HG02798 (cell line): ENCODE measurements around the gene SNCG.
"Not testable (repeated sequence)": the region's sequence is repeated elsewhere in the genome, so short reads cannot be mapped to it uniquely, and the experiment has no call there.

ENCODE experiments used
- ATAC-seq: cut with Tn5 transposase; IDR thresholded peaks from one replicate; pipeline ENCODE4 v1.9.1; 2021; ENCODE audit warnings: mild to moderate bottlenecking; ENCODE audit not compliant: unreplicated experiment, poor library complexity

SNCG gene

DNA sequence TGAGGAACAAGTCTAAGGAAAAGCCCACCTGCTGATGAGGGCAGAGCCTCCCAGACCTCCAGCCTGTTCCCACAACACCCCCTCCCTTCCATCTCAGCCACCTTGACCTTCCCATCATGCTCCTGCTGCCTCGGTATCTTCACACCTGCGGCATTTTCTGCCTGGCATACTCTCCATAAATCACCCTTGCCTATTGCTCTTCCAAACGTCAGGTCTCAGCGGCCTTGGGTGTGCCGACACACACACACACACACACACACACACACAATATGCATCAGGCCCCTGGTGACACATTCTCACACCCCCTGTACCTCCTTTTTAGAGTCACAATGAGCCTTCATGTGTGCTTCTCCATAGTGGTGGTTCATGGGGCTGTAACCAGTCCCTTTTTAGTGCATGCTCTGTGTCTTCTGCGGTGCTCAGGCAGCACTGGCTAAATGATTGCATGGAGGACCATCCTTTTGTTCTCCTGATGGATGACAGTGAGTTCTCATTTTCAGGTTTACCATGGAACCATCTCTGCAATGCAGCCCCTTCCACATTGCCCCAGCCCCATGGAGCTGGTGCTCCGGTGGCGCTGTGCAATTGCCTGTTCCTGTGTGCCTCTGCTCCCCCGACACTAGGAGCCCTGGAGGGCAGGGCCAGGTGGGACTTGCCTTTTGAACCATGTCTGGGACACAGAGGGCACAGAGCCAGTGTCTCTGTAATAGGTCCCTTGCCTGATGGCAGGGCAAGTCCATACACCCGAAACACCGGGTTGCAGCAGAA is 14.4 kb downstream of the SNCG start:
- ATAC-seq: no peak

DNA sequence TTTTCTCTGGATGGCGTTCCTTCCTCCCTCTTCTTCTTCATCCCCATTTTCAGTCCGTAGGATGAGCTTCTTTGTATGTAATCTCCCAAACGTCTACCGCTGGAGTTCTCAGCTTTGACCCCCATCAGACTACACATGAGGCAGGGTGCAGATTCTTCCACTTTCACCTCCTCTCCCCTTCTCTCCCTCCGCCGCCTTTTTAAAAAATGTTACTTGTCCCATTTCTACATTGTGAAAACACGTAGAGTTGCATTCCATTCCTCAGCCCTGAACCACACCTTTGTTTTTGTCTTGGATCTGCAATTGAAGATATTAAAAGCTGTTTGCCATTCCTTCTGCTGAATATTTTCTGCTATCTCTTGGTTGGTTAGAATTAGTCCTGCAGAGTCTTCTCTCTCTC is 16.1 kb downstream of the SNCG start:
- ATAC-seq: no peak

DNA sequence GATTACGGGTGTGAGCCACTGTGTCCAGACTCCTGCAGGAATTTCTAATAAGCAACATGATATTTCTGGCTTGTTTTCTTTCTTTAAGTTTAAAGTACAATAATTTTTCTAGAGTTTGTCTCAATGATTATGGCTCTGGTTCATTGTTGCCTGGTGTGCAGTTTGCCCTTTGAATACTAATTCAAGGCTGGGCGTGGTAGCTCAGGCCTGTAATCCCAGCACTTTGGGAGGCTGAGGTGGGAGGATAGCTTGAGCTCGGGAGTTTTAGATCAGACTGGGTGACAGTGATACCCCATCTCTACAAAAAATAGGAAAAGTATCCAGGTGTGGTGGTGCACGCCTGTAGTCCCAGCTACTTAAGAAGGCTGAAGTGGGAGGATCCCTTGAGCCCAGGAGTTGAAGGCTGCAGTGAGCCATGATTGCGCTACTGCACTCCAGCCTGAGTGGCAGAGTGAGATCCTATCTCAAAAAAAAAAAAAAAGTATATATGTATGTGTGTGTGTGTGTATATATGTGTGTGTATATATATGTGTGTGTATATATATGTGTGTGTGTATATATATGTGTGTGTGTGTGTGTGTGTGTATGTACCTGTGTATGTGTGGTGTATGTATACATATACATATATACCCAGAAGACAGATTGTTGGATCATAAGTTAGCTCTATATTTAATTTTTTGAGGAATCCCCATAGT is 18.1 kb downstream of the SNCG start:
- ATAC-seq: no peak

DNA sequence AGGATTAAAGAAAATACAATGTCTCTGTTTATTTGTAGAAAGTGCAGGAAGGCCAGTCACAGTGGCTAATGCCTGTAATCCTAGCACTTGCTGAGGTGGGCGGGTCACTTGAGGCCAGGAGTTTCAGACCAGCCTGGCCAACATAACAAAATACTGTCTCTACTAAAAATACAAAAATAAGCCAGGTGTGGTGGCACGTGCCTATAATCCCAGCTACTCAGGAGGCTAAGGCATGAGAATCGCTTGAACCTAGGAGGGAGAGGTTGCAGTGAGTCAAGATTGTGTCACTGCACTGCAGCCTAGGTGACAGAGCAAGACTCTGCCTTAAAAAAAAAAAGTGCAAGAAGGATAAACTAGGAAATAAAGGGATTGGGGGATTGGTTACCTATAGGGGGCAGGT is 20.1 kb downstream of the SNCG start:
- ATAC-seq: not testable (repeated sequence)

DNA sequence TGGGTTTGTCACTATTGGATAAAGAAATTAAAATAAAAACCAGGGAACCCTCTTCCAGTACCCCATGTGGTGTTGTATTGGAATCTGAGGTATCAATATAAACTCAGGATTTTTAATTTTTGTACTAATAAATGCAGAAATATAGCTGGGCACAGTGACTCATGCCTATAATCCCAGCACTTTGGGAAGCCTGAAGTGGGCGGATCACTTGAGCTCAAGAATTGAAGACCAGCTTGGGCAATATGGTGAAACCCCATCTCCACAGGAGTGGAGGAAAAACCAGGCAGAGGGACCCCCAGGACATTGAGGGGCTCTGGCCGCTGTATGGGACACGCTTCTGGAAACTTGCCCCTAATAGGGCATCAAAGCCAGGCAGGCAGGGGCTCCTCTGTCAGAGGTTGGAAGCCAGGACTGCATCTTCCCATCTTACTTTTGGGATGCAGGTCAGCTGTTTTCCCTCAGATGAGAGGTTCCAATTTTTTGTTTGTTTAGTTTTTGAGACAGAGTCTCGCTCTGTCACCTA is 21.0 kb downstream of the SNCG start:
- no peak for ATAC-seq

DNA sequence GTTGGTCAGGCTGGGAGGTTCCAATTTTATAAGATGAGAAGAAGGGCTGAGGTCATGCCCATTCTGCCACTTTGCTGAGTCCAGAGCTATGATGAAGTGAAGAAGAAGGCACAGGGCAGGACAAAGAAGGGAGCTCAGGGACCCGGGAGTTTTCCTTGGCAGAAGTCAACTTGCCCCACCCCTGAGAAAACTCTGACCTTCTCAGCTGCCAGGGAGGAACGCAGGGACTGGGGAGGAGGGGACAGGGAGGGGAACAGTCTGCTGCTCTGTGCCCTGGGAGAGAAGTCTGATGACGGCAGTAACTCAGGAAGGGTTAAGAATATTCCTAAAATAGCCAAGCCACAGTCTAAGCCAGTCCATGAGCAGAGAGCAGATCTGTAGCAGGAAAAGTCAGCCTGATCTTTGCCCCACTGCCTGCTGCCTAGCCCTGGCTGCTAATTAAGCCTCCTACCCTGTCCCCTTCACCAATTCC is 21.6 kb downstream of the SNCG start:
- ATAC-seq: no peak

DNA sequence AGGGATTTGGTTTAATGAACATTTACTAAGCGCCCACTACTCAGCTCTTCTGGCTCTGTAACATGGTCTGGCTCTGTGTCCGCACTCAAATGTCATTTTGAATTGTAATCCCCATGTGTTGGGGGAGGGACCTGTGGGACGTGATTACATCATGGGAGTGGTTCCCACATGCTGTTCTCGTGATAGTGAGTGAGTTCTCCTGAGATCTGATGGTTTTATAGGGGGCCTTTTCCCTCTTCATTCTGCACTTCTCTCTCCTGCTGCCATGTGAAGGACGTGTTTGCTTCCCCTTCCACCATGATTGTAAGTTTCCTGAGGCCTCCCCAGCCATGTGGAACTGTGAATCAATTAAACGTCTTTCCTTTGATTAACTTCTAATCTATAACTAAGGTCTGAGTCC is 22.6 kb downstream of the SNCG start:
- not testable (repeated sequence) for ATAC-seq

DNA sequence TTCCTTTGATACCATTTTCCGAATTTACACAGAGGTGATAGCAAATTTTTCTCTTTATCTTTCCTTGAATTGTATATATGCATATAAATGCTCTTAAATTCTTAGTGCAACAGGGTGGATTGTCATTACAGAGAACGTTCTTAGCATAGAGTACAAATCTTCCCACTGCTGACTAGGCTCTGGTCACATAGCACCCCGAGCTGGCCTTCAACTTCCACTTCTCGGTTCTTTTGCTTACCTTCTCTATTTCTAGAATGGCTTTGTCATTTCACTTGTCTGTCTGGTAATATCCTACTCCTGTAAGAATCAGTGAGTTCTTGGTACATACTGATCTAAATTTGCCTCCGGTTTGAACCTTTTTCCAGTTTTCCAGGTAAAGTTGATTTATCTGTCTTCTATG is 23.3 kb downstream of the SNCG start:
- no peak for ATAC-seq

DNA sequence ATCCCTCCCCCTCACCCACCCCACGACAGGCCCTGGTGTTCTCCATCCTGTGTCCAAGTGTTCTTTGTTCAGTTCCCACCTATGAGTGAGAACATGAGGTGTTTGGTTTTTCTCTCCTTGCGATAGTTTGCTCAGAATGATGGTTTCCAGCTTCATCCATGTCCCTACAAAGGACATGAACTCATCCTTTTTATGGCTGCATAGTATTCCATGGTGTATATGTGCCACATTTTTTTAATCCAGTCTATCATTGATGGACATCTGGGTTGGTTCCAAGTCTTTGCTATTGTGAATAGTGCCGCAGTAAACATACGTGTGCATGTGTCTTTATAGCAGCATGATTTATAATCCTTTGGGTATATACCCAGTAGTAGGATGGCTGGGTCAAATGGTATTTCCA is 26.1 kb downstream of the SNCG start:
- not testable (repeated sequence) for ATAC-seq

DNA sequence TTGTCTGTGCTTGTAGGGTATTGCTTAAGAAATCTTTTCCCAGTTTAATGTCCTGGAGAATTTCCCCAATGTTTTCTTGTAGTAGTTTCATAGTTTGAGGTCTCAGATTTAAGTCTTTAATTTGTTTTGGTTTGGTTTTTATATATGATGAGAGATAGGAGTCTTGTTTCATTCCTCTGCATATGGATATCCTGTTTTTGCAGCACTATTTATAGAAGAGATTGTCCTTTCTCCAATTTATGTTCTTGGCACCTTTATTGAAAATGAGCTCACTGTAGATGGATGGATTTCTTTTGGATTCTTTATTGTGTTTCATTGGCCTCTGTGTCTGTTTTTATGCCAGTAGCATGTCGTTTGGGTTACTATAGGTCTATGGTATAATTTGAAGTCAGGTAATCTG is 30.1 kb downstream of the SNCG start:
- no peak for ATAC-seq

DNA sequence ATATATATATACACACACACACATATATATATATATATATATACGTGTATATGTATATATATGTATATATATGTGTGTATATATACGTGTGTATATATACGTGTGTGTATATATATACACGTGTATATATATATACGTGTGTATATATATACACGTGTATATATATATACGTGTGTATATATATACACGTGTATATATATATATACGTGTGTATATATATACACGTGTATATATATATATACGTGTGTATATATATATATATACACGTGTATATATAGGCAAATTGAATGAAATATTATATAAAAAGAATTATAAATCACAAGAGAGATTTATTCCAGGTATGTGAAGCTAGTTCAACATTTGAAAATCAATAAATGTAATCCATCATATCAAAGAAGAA is 33.0 kb downstream of the SNCG start:
- ATAC-seq: not testable (repeated sequence)

DNA sequence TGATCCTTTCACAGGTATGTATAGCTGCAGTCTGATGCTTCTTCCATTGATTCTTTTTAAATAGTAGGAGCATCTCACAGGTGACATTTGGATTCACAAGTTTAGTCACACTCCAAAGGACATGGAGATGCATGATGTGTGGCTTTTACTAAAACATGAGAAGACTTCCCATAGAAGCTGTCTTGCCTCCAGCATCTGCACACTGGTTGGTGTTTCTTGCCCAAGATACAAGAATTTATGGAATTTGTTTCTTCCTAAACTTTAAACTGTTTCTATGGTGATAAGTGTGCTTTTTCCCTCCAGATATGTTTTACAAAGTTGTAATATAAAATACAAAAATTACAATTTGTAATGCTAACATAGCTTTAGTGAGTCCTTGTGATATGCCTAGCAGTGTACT is 34.1 kb downstream of the SNCG start:
- no peak for ATAC-seq

DNA sequence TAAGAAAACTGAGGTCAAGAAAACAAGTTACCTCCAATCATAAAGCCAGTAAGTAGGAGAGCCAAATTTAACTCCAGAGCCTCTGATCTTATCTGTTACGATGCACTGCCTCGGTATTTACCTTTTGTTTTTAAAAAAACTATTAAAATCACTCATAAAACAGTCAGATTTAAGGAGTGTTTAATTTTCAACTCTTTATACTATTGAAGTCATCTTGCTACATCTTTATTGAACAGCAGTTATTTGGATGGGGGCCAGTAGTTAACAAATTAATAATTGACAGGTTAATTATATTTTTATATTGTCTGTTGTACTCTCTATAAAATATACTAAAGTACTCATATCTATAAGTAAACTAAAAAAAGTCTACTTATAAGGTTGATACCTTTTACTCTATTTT is 34.5 kb downstream of the SNCG start:
- ATAC-seq: no peak

DNA sequence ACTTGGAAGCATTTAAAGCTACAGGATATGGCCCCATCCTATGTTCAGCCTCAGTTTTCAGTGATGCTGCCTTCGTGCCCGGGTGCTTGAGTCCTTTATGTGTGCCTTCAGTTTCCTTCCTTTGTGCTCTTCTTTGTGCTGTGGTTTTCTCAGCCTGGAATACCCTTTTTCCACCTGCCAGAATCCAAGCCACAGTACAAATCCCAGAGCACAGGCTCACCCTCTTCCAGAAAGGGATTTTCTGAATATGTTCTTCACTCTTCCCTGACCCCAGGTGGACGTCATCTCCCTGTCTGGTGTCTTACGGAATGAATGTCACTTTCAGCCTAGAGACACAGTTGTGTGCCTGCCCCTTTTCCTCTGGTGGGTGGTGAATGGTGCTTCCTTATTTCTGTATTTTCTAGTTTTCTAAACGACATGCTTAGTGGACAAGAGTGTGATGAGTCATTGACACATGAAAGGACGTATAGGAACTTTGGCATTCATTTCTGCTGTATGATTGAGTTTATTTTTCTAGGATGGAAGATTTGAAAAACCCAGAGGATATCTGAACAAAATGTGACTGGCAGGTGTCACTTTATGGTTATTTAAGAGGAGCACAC is 41.5 kb downstream of the SNCG start:
- ATAC-seq: not testable (repeated sequence)

DNA sequence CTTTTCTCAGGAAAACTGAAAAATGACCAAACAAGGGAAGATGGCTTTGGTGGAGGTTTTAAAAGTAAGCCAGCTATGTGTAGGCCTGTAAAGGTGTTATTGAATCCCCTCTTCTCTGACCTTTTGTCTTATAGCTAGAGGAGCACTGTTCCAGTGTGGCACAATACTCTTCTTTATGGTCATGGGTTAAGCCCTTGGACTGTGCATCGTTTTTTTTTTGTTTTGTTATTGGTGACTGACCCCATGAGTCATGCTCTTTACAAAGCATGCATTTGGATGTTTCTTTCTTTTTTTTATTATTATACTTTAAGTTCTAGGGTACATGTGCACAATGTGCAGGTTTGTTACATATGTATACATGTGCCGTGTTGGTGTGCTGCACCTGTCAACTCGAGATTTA is 42.1 kb downstream of the SNCG start:
- no peak for ATAC-seq

DNA sequence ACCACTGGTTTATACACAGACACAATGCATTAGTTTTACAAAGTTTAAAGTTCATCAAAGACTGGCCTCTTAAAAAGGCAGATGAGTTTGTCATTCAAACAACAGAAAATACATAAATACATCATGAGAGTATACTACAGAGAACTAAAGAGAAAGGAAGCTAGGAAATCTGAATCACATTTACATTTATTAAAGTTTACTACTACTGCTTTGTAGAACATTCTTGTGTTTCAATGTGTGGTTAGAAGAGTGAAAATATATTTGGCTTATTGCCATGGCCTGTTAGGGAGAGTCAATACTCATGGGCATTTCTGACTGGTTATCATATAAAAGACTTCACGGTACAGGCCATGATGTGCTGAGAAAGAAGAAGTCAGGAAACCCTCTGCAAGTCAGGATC is 48.7 kb downstream of the SNCG start:
- not testable (repeated sequence) for ATAC-seq

DNA sequence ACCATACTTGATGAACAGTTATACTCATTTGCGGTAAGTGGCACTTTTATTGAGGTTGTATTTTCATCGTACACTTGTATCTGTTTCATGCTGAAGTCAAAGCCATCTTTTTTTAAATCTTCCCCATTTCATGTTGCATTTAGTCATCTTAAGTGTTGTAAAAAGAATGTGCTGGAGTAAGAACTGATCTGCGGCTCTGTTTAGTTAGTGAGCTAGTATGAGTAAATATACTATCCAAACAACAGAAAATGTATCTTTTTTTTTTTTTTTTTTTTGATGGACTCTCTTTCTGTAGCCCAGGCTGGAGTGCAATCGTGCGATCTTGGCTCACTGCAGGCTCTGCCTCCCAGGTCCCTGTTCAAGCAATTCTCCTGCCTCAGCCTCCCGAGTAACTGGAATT is 49.3 kb downstream of the SNCG start:
- not testable (repeated sequence) for ATAC-seq

DNA sequence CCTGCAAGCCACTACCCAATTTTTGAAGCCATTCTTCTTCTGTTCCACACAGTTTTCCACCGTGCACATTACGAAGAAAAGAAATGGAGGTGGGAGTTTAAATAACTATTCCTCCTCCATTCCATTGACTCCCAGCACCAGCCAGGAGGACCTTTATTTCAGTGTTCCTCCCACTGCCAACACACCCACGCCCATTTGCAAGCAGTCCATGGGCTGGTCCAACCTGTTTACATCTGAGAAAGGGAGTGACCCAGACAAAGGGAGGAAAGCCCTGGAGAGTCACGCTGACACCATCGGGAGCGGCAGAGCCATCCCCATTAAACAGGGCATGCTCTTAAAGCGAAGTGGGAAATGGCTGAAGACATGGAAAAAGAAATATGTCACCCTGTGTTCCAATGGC is 49.9 kb downstream of the SNCG start:
- not testable (repeated sequence) for ATAC-seq

DNA sequence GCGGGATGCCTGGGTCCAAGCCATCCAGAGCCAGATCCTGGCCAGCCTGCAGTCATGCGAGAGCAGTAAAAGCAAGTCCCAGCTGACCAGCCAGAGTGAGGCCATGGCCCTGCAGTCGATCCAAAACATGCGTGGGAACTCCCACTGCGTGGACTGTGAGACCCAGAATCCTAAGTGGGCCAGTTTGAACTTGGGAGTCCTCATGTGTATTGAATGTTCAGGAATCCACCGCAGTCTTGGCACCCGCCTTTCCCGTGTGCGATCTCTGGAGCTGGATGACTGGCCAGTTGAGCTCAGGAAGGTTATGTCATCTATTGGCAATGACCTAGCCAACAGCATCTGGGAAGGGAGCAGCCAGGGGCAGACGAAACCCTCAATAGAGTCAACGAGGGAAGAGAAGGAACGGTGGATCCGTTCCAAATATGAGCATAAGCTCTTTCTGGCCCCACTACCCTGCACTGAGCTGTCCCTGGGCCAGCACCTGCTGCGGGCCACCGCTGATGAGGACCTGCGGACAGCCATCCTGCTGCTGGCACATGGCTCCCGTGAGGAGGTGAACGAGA is 50.8 kb downstream of the SNCG start:
- not testable (repeated sequence) for ATAC-seq
